ENCODE results near the gene PTGR3. TPM values are rescaled to one million over a fixed set of nuclear protein-coding genes. Genes with fewer than 3 reads are reported as not detected.
A peak's percentile ranks its signal among the peaks of the same experiment; 100 is the strongest.

Gene PTGR3
- total RNA-seq, 2 experiments from 2014 or later: 31.5 to 33.5 TPM

DNA sequence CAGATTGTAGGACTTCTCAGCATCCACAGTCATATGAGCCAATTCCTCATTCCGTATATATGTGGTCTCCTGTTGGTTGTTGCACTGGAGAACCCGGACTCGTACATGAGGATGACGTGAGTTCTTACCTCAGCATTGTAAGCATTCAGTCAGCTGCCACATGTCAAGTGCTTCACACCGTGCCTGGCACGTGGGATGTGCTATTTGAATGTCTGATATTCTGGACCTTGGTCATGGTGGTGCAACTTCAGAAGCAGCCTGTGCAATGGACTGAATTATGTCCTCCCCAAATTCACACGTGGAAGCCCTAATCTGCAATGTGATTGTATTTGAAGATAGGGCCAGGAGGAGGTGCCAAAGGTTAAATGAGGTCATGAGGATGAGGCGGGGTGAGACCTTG is 32.1 kb downstream of the PTGR3 start:
- CTCF ChIA-PET: no interaction called here
- Mint-ChIP-seq H3K4me3 (no peak overlapping the region), H3K36me3 (no peaks in the 10 kb centered on the region), H3K4me1 (no peaks in the 10 kb centered on the region), H3K9me3 (ENCODE audit: low read depth) (no peaks in the 10 kb centered on the region), H3K27me3 (peaks cover 4% of the 10 kb centered on the region), H3K27ac (no peak overlapping the region)
- ATAC-seq: no peak
- DNase-seq: peak; percentile 16

DNA sequence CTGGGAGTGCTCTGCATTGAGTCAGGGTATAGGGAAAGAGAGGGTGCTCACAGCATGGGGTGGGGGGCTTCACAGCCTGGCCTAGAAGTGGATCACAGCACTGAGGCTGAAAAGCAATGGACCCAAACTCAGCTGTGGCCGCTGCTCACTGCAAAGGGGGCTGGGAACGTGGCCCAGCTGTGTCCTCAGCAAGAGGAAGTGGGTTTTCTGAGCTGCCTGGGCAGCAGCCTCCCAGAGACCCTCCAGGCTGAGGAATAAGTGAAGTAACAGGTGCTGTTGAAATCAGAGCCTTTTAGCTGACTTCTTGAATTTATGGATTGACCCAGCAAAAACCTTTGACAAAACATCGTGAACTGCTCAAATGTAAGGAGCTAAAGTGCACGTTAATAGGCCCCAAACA is 35.2 kb downstream of the PTGR3 start:
- DNase-seq (peak; percentile 37), ATAC-seq (no peak)
- CTCF ChIA-PET: no interaction called here
- Mint-ChIP-seq H3K4me3 (no peak overlapping the region), H3K27me3 (no peaks in the 10 kb centered on the region), H3K27ac (no peak overlapping the region), H3K9me3 (ENCODE audit: low read depth) (no peaks in the 10 kb centered on the region), H3K4me1 (no peaks in the 10 kb centered on the region), H3K36me3 (no peaks in the 10 kb centered on the region)

DNA sequence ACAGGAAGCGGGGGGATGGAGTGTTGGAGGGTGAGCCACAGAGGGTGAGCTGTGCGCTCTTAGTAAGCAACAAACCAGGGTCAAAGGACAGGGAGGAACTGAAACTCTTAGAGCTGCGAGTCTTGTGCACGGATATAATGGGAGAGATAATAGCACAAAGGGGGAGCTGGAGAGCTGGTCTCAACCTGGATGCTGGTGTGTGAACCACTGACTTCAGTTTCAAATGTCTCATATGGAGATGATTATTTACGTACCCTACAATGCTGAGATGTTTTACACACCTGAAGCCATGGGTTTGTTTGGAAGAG is 35.9 kb downstream of the PTGR3 start:
- CTCF ChIA-PET: no interaction called here
- no peaks in the 10 kb centered on the region for H3K36me3 Mint-ChIP-seq
- no peak for ATAC-seq
- H3K4me1 Mint-ChIP-seq: no peaks in the 10 kb centered on the region
- no peak overlapping the region for H3K27ac Mint-ChIP-seq
- H3K9me3 Mint-ChIP-seq (ENCODE audit: low read depth): no peaks in the 10 kb centered on the region
- H3K4me3 Mint-ChIP-seq: no peak overlapping the region
- no peak for DNase-seq
- no peaks in the 10 kb centered on the region for H3K27me3 Mint-ChIP-seq

DNA sequence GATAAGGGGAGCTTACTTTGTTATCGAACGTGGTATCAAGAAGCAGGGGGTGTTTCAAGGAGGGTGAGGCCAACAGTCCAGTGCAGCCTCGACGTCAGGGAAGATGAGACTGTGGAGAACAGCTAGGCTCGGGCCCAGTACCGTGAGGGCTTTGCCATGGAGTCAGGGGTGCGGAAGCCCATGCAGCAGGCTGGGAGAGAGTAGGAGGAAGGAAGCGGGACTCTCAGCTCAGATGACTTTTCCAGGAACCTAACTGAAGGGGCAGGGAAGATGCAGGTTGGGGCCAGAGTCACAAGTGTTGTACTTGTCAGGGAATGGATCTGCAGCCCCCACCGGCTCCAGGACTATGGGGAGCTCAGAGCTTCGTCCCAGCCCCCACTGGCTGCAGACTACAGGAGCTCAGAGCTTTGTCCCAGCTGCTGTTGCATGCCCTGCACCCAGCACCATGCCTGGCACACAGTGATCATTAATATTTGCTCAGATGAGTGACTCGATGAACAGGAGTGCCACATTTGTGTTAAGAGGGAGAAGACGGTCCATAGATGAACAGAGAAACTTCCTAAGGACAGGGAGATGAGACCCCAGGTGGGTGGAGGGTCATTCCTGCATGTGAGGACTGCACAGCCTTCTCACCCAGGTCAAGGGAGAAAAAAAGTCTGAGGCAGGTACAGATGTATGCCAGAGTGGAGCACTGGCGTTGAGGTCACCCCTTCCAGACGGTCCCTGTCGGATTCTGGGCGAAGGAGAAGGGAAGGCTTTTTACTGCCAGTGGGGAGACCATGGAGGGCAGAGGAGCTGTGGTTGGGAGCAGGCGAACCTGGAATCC is 36.4 kb downstream of the PTGR3 start:
- Mint-ChIP-seq H3K27ac (no peak overlapping the region), H3K4me1 (no peaks in the 10 kb centered on the region), H3K9me3 (ENCODE audit: low read depth) (no peaks in the 10 kb centered on the region), H3K27me3 (no peaks in the 10 kb centered on the region), H3K36me3 (no peaks in the 10 kb centered on the region), H3K4me3 (no peak overlapping the region)
- CTCF ChIA-PET: no interaction called here
- ATAC-seq (no peak), DNase-seq (no peak)

DNA sequence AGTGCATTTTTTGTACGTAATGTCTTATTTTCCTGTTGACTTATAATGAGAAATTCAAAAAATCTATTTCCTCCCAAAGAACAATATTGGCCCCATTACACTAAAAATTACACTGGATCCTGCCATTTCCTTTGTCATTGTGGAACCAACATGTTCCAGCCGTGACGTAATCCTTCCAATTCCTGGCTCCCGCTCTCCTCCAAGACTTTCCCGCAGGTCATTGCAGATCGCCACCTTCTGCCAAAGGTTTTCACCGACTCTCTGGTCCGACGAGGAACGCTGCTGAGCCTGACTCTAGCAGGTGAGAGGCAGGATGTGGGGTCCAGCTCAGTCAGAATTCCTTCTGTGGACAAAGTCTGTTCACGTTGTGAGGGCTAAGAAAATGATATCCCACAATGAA is 38.0 kb downstream of the PTGR3 start:
- no peak overlapping the region for H3K27ac Mint-ChIP-seq
- no peaks in the 10 kb centered on the region for H3K36me3 Mint-ChIP-seq
- H3K9me3 Mint-ChIP-seq (ENCODE audit: low read depth): no peaks in the 10 kb centered on the region
- CTCF ChIA-PET: no interaction called here
- DNase-seq (no peak), ATAC-seq (no peak)
- no peaks in the 10 kb centered on the region for H3K27me3 Mint-ChIP-seq
- H3K4me3 Mint-ChIP-seq: no peak overlapping the region
- H3K4me1 Mint-ChIP-seq: no peaks in the 10 kb centered on the region

DNA sequence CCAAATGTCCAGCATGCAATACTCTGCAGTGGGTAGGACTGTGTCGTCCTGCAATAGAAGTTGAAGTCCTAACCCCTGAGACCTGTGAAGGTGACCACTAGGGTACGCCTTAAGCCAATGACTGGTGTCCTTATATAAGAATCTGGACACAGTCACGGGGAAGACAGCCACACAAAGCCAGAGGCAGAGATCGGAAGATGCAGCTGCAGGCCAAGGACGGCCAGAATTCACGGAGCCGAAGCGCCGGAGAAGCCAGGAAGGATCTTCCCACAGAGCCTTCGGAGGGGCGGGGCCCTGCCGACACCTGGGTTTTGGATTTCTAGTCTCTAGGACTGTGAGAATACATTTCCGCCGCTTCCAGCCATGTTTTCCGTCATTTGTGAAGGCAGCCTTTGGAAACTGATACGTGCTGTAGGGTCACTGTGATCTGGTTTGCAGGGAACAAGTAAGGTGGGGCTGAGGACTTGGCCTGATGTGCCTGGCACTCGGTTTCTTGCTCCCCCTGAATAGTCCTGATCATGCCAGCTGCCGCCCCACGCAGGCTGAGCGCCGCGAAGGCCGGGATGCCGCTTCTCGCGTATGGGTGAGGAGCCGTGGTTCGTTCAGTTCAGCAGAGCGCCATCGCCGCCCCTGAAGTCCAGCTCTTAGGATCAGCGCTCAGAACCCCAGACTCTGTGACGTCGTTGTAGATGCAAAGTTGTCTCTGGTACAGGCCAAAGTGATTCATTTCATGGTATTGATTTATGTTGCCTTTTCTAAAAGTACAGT is 38.7 kb downstream of the PTGR3 start:
- H3K9me3 Mint-ChIP-seq (ENCODE audit: low read depth): no peaks in the 10 kb centered on the region
- DNase-seq (no peak), ATAC-seq (no peak)
- H3K4me3 Mint-ChIP-seq: no peak overlapping the region
- H3K27ac Mint-ChIP-seq: no peak overlapping the region
- no peaks in the 10 kb centered on the region for H3K27me3 Mint-ChIP-seq
- H3K36me3 Mint-ChIP-seq: no peaks in the 10 kb centered on the region
- CTCF ChIA-PET: no interaction called here
- no peaks in the 10 kb centered on the region for H3K4me1 Mint-ChIP-seq

DNA sequence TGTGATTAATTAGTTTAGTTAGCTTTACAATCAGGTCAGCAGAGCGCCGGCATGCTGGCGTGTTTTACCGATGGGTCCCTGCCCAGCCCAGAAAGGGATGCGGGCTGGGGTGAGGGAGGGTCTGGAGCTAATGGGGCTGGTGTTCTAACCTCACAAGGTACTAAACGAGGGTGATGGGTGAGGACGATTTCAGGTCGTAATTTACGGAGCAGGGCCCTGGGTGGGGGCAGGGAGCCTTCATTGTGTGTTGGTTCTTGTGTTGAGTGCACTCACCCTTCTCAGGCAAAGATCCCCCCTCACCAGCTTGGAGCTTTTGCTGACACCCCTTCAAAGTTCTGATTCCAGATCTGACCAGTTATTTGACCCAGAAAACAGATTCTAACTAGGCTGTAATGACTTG is 39.5 kb downstream of the PTGR3 start:
- Mint-ChIP-seq H3K9me3 (ENCODE audit: low read depth) (no peaks in the 10 kb centered on the region), H3K27me3 (no peaks in the 10 kb centered on the region), H3K27ac (no peak overlapping the region), H3K4me1 (no peaks in the 10 kb centered on the region), H3K36me3 (no peaks in the 10 kb centered on the region), H3K4me3 (no peak overlapping the region)
- ATAC-seq (no peak), DNase-seq (no peak)
- CTCF ChIA-PET: no interaction called here

DNA sequence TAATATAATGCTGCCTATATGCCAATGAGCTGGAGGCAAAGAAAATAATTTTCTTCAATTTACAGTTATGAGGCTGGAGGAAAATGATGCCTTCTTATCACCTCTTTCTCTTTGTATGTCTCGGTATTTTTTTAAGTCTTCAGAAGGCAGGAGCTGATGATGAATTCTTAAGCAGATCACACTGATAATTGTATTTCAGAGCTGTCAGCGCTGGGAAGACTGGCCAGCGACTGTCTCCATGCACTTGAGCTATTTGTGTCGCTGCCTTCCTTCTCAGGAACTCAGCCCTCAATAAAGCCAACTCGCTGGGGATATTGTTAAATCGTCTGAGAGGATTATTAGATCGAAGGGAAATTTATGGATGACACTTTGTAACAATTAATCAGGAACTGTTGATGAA is 40.3 kb downstream of the PTGR3 start:
- CTCF ChIA-PET: no interaction called here
- no peak overlapping the region for H3K4me3 Mint-ChIP-seq
- no peaks in the 10 kb centered on the region for H3K36me3 Mint-ChIP-seq
- ATAC-seq (no peak), DNase-seq (no peak)
- H3K27ac Mint-ChIP-seq: no peak overlapping the region
- H3K9me3 Mint-ChIP-seq (ENCODE audit: low read depth): no peaks in the 10 kb centered on the region
- no peaks in the 10 kb centered on the region for H3K27me3 Mint-ChIP-seq
- H3K4me1 Mint-ChIP-seq: no peaks in the 10 kb centered on the region

DNA sequence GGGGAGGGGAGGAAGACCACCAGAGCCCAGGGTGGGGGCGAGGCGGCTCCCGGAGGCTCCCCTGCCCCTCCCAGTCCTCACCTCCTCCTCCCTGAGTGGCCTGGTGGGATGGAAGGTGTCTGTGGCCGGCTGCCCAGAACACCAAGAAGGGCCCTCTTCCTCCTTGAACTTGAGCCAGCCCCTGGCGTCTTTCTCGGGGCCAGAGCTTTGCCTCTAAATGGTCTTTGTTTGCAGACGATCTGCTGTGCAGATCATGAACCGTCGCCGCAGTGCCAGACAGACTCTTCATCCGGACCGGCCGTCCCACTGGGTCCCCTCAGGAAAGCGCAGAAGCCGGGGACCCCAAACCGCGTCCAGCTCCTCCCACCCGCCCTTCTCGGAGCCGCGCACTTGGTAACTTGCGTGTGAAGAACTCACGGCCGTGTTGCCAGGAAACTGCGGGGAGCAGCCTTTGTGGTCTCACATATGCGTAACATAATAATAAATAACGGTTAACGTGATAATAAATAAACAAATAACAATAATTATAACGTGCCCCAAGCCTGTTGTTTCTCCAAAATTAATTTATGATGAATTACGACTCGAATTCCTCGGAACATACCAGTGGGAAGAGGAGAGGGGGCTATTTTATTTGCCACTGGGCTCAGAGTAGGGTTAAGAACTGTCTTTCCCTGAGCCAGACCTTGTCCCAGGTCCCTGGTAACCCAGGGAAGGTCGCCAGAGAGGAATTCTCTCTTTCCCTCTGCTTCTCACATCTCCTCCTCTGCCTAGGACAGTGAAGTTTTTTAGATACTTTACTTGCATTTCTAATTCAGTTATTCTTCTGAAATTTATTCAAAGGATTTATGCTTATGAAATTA is 41.0 kb downstream of the PTGR3 start:
- ATAC-seq: no peak
- Mint-ChIP-seq H3K4me1 (no peaks in the 10 kb centered on the region), H3K4me3 (no peak overlapping the region), H3K27me3 (no peaks in the 10 kb centered on the region), H3K36me3 (no peaks in the 10 kb centered on the region), H3K27ac (no peak overlapping the region), H3K9me3 (ENCODE audit: low read depth) (no peaks in the 10 kb centered on the region)
- CTCF ChIA-PET: no interaction called here
- peak; percentile 21 for DNase-seq

DNA sequence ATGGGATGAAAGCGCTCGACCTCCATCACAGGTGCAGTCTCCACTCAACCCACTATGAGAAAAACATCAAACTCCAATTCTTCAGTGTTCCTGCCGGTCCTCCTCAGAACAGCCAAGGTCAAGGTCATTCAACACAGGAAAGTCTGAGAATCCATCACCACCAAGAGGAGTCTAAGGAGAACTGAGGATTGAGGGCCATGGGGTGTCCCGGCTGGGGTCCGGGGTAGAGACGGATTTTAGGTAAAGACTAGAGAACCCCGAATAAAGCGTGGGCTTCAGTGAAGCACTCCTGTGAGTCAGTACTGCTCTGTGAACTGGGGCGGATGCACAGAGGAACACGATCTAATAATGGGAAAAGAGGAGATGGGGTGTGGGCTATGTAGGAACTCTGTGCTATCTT is 41.8 kb downstream of the PTGR3 start:
- Mint-ChIP-seq H3K4me1 (no peaks in the 10 kb centered on the region), H3K4me3 (no peak overlapping the region), H3K36me3 (no peaks in the 10 kb centered on the region), H3K9me3 (ENCODE audit: low read depth) (no peaks in the 10 kb centered on the region), H3K27ac (no peak overlapping the region), H3K27me3 (no peaks in the 10 kb centered on the region)
- CTCF ChIA-PET: no interaction called here
- DNase-seq (no peak), ATAC-seq (no peak)

DNA sequence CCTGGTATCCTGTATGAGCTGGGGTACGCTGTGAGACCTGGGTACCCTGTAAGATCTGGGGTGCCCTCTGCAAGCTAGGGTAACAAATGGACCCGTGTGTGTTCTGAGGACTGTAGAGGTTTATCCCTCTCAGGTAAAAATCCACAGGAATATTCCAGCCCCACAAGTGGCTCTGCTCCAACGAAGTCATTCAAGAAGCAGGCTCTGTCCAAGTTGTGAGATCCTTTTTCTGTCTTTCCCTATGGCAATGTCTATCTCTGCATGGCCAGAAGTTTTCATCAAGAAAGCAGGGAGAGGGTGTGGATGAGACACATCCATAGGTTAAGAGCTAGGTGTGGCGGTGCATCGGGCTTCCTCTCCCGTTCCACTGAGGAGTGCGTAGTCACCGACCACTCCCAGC is 43.0 kb downstream of the PTGR3 start:
- ATAC-seq (no peak), DNase-seq (no peak)
- H3K27ac Mint-ChIP-seq: no peak overlapping the region
- H3K4me1 Mint-ChIP-seq: peaks cover 8% of the 10 kb centered on the region
- H3K36me3 Mint-ChIP-seq: no peaks in the 10 kb centered on the region
- CTCF ChIA-PET: no interaction called here
- no peak overlapping the region for H3K4me3 Mint-ChIP-seq
- no peaks in the 10 kb centered on the region for H3K27me3 Mint-ChIP-seq
- no peaks in the 10 kb centered on the region for H3K9me3 Mint-ChIP-seq (ENCODE audit: low read depth)

DNA sequence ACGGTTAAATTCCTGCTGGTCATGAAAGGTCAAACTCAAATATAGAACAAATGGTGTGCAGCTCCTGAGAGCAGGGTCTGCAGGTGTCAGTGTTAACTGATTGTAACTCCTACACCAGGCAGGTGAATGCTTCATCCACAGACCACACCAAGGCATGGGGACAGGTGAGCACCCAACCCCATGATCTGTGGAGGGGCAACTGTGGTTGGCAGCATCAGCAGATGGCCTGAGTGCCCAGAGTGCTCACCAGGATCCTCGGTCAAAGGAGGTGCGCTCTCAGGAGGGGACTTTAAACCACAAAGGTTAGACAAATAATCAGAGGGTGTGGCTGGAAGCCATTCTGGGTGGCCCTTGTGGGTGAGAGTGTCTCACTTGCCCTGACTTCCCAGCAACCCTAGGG is 44.5 kb downstream of the PTGR3 start:
- Mint-ChIP-seq H3K36me3 (no peaks in the 10 kb centered on the region), H3K27ac (no peak overlapping the region), H3K27me3 (peaks cover 8% of the 10 kb centered on the region), H3K9me3 (ENCODE audit: low read depth) (no peaks in the 10 kb centered on the region), H3K4me3 (no peak overlapping the region), H3K4me1 (peaks cover 8% of the 10 kb centered on the region)
- ATAC-seq (no peak), DNase-seq (no peak)
- CTCF ChIA-PET: no interaction called here

DNA sequence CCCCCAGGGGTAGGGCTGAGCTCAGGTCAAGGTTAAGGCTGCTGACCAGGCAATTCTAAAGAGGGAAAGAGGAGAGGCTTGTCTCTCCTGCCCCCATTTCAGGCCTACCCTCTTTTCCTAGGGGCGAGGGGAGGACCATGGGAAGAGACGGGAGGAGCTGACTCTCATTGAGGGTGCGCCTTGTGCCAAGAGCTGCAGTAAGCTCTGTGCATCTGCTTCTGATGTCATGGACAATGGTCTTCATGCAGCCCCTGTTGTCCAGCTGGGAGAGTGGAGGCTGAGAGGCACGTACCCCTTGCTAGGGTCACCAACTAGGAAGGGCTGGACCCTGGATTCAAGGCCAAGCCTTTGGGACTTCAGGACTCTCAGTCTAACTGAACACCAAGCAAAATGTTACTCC is 45.2 kb downstream of the PTGR3 start:
- no peaks in the 10 kb centered on the region for H3K9me3 Mint-ChIP-seq (ENCODE audit: low read depth)
- H3K4me3 Mint-ChIP-seq: no peak overlapping the region
- CTCF ChIA-PET: no interaction called here
- H3K4me1 Mint-ChIP-seq: peaks cover 8% of the 10 kb centered on the region
- no peak overlapping the region for H3K27ac Mint-ChIP-seq
- no peaks in the 10 kb centered on the region for H3K36me3 Mint-ChIP-seq
- ATAC-seq (no peak), DNase-seq (no peak)
- peaks cover 8% of the 10 kb centered on the region for H3K27me3 Mint-ChIP-seq

DNA sequence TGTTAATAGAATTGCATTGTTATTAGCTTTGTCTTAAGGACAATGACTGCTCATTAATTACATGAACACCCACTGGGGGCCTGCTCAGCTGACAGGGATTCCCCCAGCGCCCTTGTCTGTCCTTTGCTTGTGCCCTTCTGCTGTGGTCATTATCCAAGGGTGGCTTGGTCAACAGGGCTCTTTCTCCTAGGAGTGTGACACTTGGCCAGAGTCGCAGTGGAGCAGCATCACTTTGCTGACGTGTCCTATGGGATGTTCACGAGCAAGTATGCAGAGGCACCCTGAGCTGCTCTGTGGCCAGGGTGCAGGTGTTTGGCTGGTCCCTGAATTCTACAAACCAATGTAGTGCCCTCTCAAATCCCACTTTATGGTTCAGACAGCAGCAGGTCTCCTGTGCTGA is 46.0 kb downstream of the PTGR3 start:
- DNase-seq (no peak), ATAC-seq (no peak)
- H3K27ac Mint-ChIP-seq: no peak overlapping the region
- no peaks in the 10 kb centered on the region for H3K9me3 Mint-ChIP-seq (ENCODE audit: low read depth)
- CTCF ChIA-PET: no interaction called here
- H3K4me3 Mint-ChIP-seq: no peak overlapping the region
- H3K27me3 Mint-ChIP-seq: peaks cover 8% of the 10 kb centered on the region
- H3K36me3 Mint-ChIP-seq: no peaks in the 10 kb centered on the region
- H3K4me1 Mint-ChIP-seq: peaks cover 8% of the 10 kb centered on the region

All from activated CD8-positive, alpha-beta memory T cell treated with anti-CD3 and anti-CD28 coated beads, Interleukin-2, amount 10 ng/mL, durations not matched to agents 7 days and 5 days (primary cell).